GM12801 (cell line): ENCODE data around the gene TEX261.

ENCODE experiments used
- CTCF ChIP-seq: IDR thresholded peaks from one replicate; pipeline ENCODE4 v1.5.1; 2011; ENCODE audit warnings: control low read depth; ENCODE audit not compliant: insufficient read length; ENCODE audit errors: extremely low read depth

The TEX261 gene

GRCh38 chr2:70941701-70942100, 53.0 kb downstream of the TEX261 start:
- TF ChIP-seq CTCF, result no peak

GRCh38 chr2:70941186-70941585, 53.5 kb downstream of the TEX261 start:
- TF ChIP-seq CTCF, result no peak

GRCh38 chr2:70939839-70940580, 54.7 kb downstream of the TEX261 start:
- TF ChIP-seq CTCF, result no peak

GRCh38 chr2:70939001-70939838, 55.5 kb downstream of the TEX261 start:
- no peak for TF ChIP-seq CTCF

- no peak for TF ChIP-seq CTCF
These were observed 56.1 kb downstream of the TEX261 start for GRCh38 chr2:70938586-70938950.

GRCh38 chr2:70937866-70938585, 56.6 kb downstream of the TEX261 start:
- TF ChIP-seq CTCF, result no peak
